ENCODE data around the gene ATXN2.
A peak's percentile ranks its signal among the peaks of the same experiment; 100 is the strongest.
"Not testable (repeated sequence)": the region's sequence is repeated elsewhere in the genome, so short reads cannot be mapped to it uniquely, and the experiment has no call there.

Gene ATXN2

DNA sequence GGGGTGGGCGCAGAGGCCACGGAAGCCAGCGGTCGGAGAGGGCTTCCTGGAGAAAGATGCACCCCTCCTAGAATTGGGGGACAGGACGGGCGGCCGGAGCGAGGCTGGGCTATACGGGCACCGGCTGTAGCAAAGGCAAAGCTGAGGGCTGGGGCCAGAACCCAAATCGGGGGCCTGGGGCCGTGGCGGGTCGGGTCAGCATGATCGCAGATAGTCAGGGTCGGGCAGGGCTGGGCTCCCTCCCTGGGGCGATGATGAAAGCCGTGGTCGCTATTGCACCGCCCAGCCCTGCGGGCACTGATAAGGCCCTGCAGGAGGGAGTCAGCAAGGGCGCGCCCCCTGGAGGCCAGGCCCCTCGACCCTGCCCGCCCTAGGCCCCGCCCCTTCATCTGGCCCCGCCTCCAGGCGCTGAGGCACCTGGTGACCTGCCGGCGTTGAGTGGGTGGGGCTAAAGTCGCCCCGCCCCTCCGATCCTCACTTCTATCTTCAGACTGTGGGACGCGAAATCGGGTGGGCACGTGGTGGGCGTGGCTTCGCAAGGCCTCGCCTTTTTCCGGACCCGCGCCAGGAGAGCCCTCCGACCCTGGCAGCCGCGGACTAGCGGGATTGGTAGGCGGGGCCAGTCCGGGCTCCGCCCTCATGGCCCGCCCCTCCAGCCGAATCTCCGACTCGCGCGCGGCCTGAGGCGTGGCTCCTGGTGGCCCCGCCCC is 193.8 kb downstream of the ATXN2 start:
- DNase-seq (ENCODE audit: low spot score): peak; percentile 97

DNA sequence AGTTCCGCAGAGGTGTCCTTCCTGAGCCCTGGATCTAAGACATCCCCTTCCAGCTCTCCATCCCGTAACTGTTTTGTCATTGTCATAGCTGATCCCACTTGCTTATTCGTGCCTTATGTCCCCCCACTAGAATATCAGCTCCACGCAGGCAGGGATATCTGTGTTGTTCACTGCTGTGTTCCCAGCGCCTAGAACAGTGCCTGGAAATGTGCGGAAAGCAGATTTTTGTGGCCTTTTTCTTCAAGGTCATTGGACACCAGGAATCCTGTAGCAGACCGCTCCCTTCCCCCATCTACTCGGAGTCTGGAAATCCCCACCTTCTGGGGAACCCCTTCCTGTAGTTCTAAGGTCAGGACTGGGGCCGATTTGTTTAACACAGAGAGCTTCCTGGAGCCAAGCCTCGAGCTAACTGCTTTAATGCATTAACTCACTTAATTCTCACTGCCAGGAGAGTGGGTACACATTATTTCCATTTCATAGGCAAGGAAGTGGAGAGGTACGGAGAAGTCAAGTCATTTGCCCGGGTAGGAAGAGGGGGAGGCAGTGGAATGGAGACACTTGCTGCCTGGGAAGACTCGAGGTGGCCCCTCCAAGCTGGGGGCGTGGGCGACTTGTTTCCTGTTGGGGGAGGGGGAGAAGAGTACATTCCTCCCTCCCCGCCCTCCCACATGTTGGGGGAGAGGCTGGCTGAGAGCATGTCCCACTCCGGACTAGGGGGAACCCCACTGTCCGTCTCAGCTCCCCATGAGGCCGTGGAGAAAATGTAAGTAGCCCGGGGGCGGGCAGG is 194.6 kb downstream of the ATXN2 start:
- no peak for DNase-seq (ENCODE audit: low spot score)

GRCh38 chr12:111402490-111402824 is 196.7 kb downstream of the ATXN2 start:
- not testable (repeated sequence) for DNase-seq (ENCODE audit: low spot score)

All from AG08396 (cell line).